Measurements from ENCODE around the gene HUS1. TPM values are rescaled to one million over a fixed set of nuclear protein-coding genes. Genes with fewer than 3 reads are reported as not detected.

HUS1 gene
- polyA plus RNA-seq (2011; rRNA removed) (34.7 and 39.8 TPM in 2 replicates), polyA plus RNA-seq (2017; fragmentation: RNase III; extraction: RNeasy Plus Mini Kit Qiagen cat#74134 plus additional on column Dnase treatment) (18.0 to 21.0 TPM (median 19.4 TPM) in 3 replicates), polyA minus RNA-seq (2011; rRNA and poly(A)+ RNA removed) (35.9 and 39.9 TPM in 2 replicates)
- 11.4 and 12.2 TPM in 2 replicates for polyA plus RNA-seq (2012; cell fraction: cytosol; rRNA removed)
- polyA plus RNA-seq (2012; cell fraction: nucleus; rRNA removed), result 7.8 and 13.0 TPM in 2 replicates

GRCh38 chr7:47979145-47979831 lies at the start of gene HUS1:
HUS1 (minus strand) TSS chr7:47979615; CDS start chr7:47979519, 96 bp downstream.
- DNase-seq (ENCODE audit: low read depth in 1 of 2, low spot score in 1 of 2) (peak; percentile 90 to 93), ATAC-seq (peak; percentile 99), FAIRE-seq (no peak)
- 4% methylated on average over 21 of the region's 62 CpGs for WGBS (ENCODE audit: missing lambda C conversion rate)
- ChIA-PET CTCF (interaction anchor here (0.9 to 2.0 kb wide), 4 partner anchors 10 to 176 kb away, joined by 3 to 10 read pairs (median 6); no protein-coding TSS in a partner anchor), POLR2A (no interaction called here)
- Histone ChIP-seq H3K4me3 (peak within 1 kb of the TSS; percentile 83), H3K9me3 (no peaks in the 10 kb centered on the region), H3K4me1 (peaks cover 6% of the 10 kb centered on the region; the same call in 2 of the 3 replicates), H3K4me2 (peak within 1 kb of the TSS; percentile 93), H3K27ac (peak within 1 kb of the TSS; percentile 81 to 93)
- TF ChIP-seq BHLHE40 (IDR thresholded peaks at IDR 0.05; ENCODE audit: low read depth, low read length) (peak; percentile 48), KDM5A (IDR thresholded peaks at IDR 0.05) (peak; percentile 7; the same call in 1 of the 2 replicates), HDAC2 (IDR thresholded peaks at IDR 0.05) (no peak), REST (IDR thresholded peaks at IDR 0.05) (peak; percentile 16; the same call in 1 of the 2 replicates), TP53 (CRISPR knock-in tag; IDR thresholded peaks at IDR 0.05) (peak; percentile 71; the same call in 1 of the 2 replicates), MAFK (IDR thresholded peaks at IDR 0.05; ENCODE audit: partially characterized antibody) (no peak), CBX2 (IDR thresholded peaks at IDR 0.05; ENCODE audit: borderline replicate concordance, low read depth) (no peak), POLR2AphosphoS2 (conservative IDR thresholded peaks at IDR 0.05; ENCODE audit: low read length) (no peak), CHD2 (IDR thresholded peaks at IDR 0.05; ENCODE audit: low read length, partially characterized antibody) (peak; percentile 15), EHMT2 (IDR thresholded peaks at IDR 0.05; ENCODE audit: low read depth) (no peak), RARB (CRISPR knock-in tag; IDR thresholded peaks at IDR 0.05) (peak; percentile 59; the same call in 1 of the 2 replicates), HOXA7 (CRISPR knock-in tag; IDR thresholded peaks at IDR 0.05) (no peak), ZNF302 (CRISPR knock-in tag; IDR thresholded peaks at IDR 0.05) (no peak), GATA3 (IDR thresholded peaks at IDR 0.05; ENCODE audit: borderline replicate concordance) (peak; percentile 52; the same call in 1 of the 2 replicates), MAX (IDR thresholded peaks at IDR 0.05) (peak; percentile 95), RFX5 (IDR thresholded peaks at IDR 0.05) (0 out of 2 replicates have a peak, but pooled peaks have one; percentile 28), PHF8 (IDR thresholded peaks at IDR 0.05; ENCODE audit: borderline replicate concordance, low read depth) (peak; percentile 99), POLR2A (IDR thresholded peaks at IDR 0.05; ENCODE audit: low read length) (peak; percentile 76), ESRRA (IDR thresholded peaks at IDR 0.05; ENCODE audit: borderline replicate concordance, low read length) (peak; percentile 91), RAD21 (conservative IDR thresholded peaks at IDR 0.05 in 1 of 2, IDR thresholded peaks at IDR 0.05 in 1 of 2) (peak in 1 of 2 experiments; percentile 27; a peak in 1 of 5 replicates), RCOR1 (IDR thresholded peaks at IDR 0.05; ENCODE audit: low read depth, low read length) (no peak), FOSL2 (IDR thresholded peaks at IDR 0.05) (0 out of 2 replicates have a peak, but pooled peaks have one; percentile 8), FOSL2 (CRISPR knock-in tag; IDR thresholded peaks at IDR 0.05) (0 out of 2 replicates have a peak, but pooled peaks have one; percentile 10), SMC3 (IDR thresholded peaks at IDR 0.05) (peak; percentile 41; the same call in 2 of the 3 replicates), JUN (IDR thresholded peaks at IDR 0.05) (peak; percentile 75 to 96; a peak in 4 of 5 replicates), MAZ (IDR thresholded peaks at IDR 0.05; ENCODE audit: borderline replicate concordance, low read depth, low read length) (0 out of 2 replicates have a peak, but pooled peaks have one; percentile 22)
- TF ChIP-seq, protein P1, sequence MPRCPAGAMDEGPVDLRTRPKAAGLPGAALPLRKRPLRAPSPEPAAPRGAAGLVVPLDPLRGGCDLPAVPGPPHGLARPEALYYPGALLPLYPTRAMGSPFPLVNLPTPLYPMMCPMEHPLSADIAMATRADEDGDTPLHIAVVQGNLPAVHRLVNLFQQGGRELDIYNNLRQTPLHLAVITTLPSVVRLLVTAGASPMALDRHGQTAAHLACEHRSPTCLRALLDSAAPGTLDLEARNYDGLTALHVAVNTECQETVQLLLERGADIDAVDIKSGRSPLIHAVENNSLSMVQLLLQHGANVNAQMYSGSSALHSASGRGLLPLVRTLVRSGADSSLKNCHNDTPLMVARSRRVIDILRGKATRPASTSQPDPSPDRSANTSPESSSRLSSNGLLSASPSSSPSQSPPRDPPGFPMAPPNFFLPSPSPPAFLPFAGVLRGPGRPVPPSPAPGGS (IDR thresholded peaks at IDR 0.05), result peak; percentile 85
- TF ChIP-seq, protein P2, sequence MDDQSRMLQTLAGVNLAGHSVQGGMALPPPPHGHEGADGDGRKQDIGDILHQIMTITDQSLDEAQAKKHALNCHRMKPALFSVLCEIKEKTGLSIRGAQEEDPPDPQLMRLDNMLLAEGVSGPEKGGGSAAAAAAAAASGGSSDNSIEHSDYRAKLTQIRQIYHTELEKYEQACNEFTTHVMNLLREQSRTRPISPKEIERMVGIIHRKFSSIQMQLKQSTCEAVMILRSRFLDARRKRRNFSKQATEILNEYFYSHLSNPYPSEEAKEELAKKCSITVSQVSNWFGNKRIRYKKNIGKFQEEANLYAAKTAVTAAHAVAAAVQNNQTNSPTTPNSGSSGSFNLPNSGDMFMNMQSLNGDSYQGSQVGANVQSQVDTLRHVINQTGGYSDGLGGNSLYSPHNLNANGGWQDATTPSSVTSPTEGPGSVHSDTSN (IDR thresholded peaks at IDR 0.05), result peak; percentile 57; the same call in 1 of the 2 replicates
- TF ChIP-seq, protein P3, sequence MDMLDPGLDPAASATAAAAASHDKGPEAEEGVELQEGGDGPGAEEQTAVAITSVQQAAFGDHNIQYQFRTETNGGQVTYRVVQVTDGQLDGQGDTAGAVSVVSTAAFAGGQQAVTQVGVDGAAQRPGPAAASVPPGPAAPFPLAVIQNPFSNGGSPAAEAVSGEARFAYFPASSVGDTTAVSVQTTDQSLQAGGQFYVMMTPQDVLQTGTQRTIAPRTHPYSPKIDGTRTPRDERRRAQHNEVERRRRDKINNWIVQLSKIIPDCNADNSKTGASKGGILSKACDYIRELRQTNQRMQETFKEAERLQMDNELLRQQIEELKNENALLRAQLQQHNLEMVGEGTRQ (IDR thresholded peaks at IDR 0.05), result no peak

Measured in A549 (cell line).